ENCODE data around the gene RNF114. TPM values are rescaled to one million over a fixed set of nuclear protein-coding genes. Genes with fewer than 3 reads are reported as not detected.

Gene RNF114
- total and polyA plus RNA-seq, 5 donors from 2014 or later: 132 to 147 (median 146) TPM

DNA sequence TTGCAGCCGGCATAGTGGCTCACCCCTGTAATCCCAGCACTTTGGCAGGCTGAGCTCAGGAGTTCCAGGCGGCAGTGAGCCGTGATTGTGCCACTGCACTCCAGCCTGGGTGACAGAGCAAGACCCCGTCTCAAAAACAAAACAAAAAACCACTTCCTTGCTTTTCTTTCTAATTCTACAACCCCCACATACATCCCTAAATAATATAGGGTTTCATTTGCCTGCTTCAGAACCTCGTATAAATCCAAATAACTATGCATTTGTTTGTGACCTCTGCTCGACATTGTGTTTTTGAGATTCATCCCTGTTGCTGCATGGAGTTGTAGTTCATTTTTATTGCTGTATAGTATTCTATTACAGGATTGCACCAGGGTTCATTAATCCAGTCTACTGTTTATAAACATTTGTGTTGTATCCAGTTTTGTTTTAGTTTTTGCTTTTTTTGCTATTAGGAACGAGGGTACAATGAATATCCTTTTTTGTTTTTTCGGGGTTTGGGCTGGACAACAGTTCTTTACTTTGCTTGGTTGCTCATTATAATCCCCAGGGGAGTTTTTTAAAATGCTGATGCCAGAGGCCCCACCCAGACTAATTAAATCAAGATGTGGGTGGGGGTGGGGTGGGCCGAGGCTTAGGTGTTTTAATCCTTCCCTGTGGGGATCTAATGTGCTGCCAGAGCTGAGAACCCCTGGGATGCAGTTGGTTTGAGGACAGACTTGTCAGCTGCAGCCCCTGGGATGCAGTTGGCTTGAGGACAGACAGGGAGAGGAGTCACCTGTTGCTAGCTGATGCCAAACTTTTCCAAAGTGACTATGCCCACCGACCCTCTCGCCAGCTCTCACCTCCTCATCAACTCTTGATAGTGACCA, 44.2 kb downstream of the RNF114 start:
- Mint-ChIP-seq H3K4me3 (peak overlapping the region in 2 of 4 donors; percentile 2 to 51), H3K4me1 (peaks cover 0 to 35% (median 10%) of the 10 kb centered on the region in 4 donors), H3K27me3 (peaks cover 23% of the 10 kb centered on the region), H3K9me3 (no peaks in the 10 kb centered on the region), H3K27ac (peak overlapping the region in 2 of 3 donors; percentile 3 to 23), H3K36me3 (no peaks in the 10 kb centered on the region)
- no peak for ATAC-seq (ENCODE audit: low read depth in 2 of 2)
- no peak overlapping the region for H3K27ac ChIP-seq (ENCODE audit: insufficient read depth, low read length, poor library complexity, severe bottlenecking)
- H3K36me3 ChIP-seq (ENCODE audit: control insufficient read depth, insufficient read depth, low read length): no peaks in the 10 kb centered on the region
- no peaks in the 10 kb centered on the region for H3K27me3 ChIP-seq (ENCODE audit: control insufficient read depth, insufficient read depth, low read length)
- H3K4me3 ChIP-seq (ENCODE audit: low read depth, low read length): no peak overlapping the region
- no peak for DNase-seq
- peaks cover 24% of the 10 kb centered on the region for H3K4me1 ChIP-seq (ENCODE audit: control insufficient read depth, insufficient read depth, low read length, poor library complexity, severe bottlenecking)
- H3K9me3 ChIP-seq (ENCODE audit: control insufficient read depth in 2 of 2, low read length in 2 of 2): no peaks in the 10 kb centered on the region

DNA sequence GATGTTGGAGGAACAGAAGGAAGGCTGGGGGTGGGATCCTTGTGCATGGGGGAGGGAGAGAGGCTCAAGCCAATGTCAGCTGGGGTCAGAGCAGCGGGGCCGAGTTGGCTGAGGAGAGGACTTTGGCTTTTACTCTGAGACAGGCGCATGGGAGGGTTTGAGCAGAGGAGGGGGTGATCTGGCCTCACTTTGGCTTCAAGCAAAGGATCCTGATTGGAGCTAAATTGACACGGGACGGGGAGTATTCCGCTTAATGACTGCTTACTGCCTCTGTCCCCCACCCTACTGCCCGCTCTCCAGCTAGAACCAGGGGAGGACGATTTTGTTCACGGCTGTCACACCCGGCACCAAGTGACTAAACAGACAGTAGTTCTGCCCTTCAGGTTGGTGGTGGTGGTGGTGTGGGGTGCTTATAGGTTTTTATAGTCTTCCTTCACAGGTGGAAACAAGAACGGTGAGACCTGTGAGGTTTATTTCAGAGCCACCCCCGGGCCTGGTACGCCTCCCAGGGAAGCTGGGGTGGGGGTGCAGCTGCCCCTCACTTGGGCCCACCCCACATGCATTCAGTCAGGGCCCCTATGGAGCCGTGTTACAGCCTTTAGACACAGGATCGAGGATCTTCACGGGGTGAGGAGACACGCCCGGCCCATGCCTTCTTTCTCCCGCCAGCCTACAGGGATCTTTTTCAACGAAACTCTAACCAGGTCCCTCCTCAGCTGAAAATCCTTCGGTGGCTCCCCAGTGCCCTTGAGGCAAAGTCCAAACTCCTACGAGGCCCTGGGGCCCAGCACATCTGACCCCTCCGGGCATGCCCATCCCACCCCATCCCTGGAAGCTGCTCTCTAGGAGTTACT, 45.2 kb downstream of the RNF114 start:
- Mint-ChIP-seq H3K4me3 (peak overlapping the region; percentile 2 to 81 (median 54)), H3K27ac (peak overlapping the region in 1 of 3 donors; percentile 52), H3K27me3 (peaks cover 23% of the 10 kb centered on the region), H3K4me1 (peaks cover 0 to 35% (median 10%) of the 10 kb centered on the region in 4 donors), H3K9me3 (no peaks in the 10 kb centered on the region), H3K36me3 (no peaks in the 10 kb centered on the region)
- peaks cover 24% of the 10 kb centered on the region for H3K4me1 ChIP-seq (ENCODE audit: control insufficient read depth, insufficient read depth, low read length, poor library complexity, severe bottlenecking)
- DNase-seq (no peak), ATAC-seq (ENCODE audit: low read depth in 2 of 2) (no peak)
- no peak overlapping the region for H3K4me3 ChIP-seq (ENCODE audit: low read depth, low read length)
- H3K27me3 ChIP-seq (ENCODE audit: control insufficient read depth, insufficient read depth, low read length): no peaks in the 10 kb centered on the region
- no peak overlapping the region for H3K27ac ChIP-seq (ENCODE audit: insufficient read depth, low read length, poor library complexity, severe bottlenecking)
- no peaks in the 10 kb centered on the region for H3K36me3 ChIP-seq (ENCODE audit: control insufficient read depth, insufficient read depth, low read length)
- no peaks in the 10 kb centered on the region for H3K9me3 ChIP-seq (ENCODE audit: control insufficient read depth in 2 of 2, low read length in 2 of 2)

DNA sequence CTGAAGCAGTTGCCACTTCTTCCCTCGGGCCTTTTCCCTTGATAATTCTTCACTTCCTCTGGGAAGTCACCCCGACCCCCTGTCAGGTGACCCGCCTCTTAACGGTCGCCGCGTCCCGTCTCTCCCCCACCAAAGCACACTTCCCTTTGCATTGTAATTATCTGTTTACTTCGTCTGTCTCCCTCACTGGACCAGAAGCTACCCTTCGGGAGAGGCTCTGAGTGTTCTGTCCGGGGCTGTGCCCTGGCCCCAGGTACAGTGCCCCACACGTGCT, 45.8 kb downstream of the RNF114 start:
- peak overlapping the region in 1 of 3 donors; percentile 52 for H3K27ac Mint-ChIP-seq
- H3K27me3 ChIP-seq (ENCODE audit: control insufficient read depth, insufficient read depth, low read length): no peaks in the 10 kb centered on the region
- DNase-seq: no peak
- no peak for ATAC-seq (ENCODE audit: low read depth in 2 of 2)
- no peak overlapping the region for H3K4me3 ChIP-seq (ENCODE audit: low read depth, low read length)
- H3K36me3 Mint-ChIP-seq: no peaks in the 10 kb centered on the region
- H3K36me3 ChIP-seq (ENCODE audit: control insufficient read depth, insufficient read depth, low read length): no peaks in the 10 kb centered on the region
- no peak overlapping the region for H3K27ac ChIP-seq (ENCODE audit: insufficient read depth, low read length, poor library complexity, severe bottlenecking)
- H3K4me1 Mint-ChIP-seq: peaks cover 0 to 35% (median 10%) of the 10 kb centered on the region in 4 donors
- no peaks in the 10 kb centered on the region for H3K9me3 ChIP-seq (ENCODE audit: control insufficient read depth in 2 of 2, low read length in 2 of 2)
- H3K9me3 Mint-ChIP-seq: no peaks in the 10 kb centered on the region
- H3K27me3 Mint-ChIP-seq: peaks cover 23% of the 10 kb centered on the region
- peaks cover 24% of the 10 kb centered on the region for H3K4me1 ChIP-seq (ENCODE audit: control insufficient read depth, insufficient read depth, low read length, poor library complexity, severe bottlenecking)
- peak overlapping the region in 3 of 4 donors; percentile 2 to 81 (median 62) for H3K4me3 Mint-ChIP-seq

DNA sequence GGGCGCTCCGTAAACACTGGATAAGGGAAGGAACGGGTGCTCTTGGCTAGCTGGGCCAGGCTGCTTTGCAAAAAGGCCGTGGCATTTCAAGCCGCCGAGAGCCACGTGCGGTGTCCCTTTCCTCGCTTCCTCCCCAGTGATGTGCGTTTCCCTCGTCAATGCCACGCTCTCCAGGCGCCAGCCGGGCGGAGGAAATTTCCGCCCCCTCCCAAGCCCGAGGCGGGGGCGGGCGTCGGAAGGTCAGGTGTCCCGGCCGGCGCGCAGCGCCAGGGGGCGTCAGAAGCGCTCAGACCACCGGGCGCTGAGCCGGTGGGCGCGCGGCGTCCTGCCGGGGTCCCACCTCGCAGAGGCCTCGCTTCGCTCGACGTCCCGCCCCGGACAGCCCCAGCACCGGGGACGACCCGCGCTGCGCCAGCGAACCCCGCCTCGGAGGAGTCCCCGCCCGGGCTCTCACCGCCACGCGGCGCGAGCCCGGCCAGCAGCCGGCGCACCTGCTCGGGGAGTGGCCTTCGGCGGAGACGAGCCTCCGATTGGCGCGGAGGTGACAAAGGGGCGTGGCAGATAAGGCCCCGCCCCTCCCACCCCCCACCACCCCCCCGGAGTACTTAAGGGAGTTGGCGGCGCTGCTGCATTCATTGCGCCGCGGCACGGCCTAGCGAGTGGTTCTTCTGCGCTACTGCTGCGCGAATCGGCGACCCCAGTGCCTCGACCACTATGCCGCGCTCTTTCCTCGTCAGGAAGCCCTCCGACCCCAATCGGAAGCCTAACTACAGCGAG, 46.3 kb downstream of the RNF114 start, which contains the start of gene SNAI1:
SNAI1 (plus strand) TSS at position 635 of the 777 bp plus-strand sequence; CDS start at position 715, 80 bp downstream.
- Histone ChIP-seq H3K27me3 (ENCODE audit: control insufficient read depth, insufficient read depth, low read length) (no peaks in the 10 kb centered on the region), H3K4me1 (ENCODE audit: control insufficient read depth, insufficient read depth, low read length, poor library complexity, severe bottlenecking) (peaks cover 24% of the 10 kb centered on the region), H3K36me3 (ENCODE audit: control insufficient read depth, insufficient read depth, low read length) (no peaks in the 10 kb centered on the region), H3K4me3 (ENCODE audit: low read depth, low read length) (no peak within 1 kb of the TSS), H3K27ac (ENCODE audit: insufficient read depth, low read length, poor library complexity, severe bottlenecking) (no peak within 1 kb of the TSS), H3K9me3 (ENCODE audit: control insufficient read depth in 2 of 2, low read length in 2 of 2) (no peaks in the 10 kb centered on the region)
- peak within 1 kb of the TSS; percentile 25 to 81 (median 76) for H3K4me3 Mint-ChIP-seq
- H3K27ac Mint-ChIP-seq: peak within 1 kb of the TSS; percentile 52 to 83 (median 81)
- DNase-seq: peak; percentile 77 to 88 (median 81)
- no peaks in the 10 kb centered on the region for H3K36me3 Mint-ChIP-seq
- peaks cover 23% of the 10 kb centered on the region for H3K27me3 Mint-ChIP-seq
- peaks cover 0 to 35% (median 10%) of the 10 kb centered on the region in 4 donors for H3K4me1 Mint-ChIP-seq
- no peaks in the 10 kb centered on the region for H3K9me3 Mint-ChIP-seq
- peak; percentile 92 to 93 for ATAC-seq (ENCODE audit: low read depth in 2 of 2)

DNA sequence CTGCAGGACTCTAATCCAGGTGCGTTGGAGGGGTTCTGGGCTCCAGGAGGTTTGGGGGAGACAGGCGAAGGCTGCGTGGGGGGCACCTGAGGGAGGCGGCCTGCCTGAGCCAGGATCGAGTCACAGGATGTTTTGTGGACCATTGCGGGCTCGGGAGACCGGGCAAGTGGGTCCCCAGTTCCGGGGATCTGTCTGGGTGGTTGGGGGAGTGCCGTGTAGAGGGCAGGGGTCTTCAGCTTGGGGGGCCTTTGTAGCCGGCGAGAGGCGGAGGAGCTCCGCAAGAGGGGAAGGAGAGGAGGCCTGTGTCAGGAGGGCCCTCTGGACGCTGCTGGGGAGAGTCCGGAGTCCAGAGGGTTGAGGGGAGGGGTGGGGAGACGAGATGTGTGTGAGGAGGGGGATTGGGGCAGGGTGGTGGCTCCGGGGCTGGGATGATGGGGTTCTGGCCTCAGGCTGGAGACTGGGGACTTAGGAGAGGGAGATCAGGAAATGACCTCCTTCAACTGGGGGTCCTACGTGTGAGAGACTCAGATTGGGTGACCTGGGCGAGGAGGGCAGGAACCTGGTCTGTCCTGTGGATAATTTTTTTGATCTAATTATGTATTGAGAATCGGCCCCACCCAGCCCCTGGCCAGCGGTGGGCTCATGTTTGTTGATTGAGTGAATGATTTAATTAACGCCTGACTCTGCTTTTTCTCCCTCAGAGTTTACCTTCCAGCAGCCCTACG, 47.1 kb downstream of the RNF114 start:
- no peak for DNase-seq
- H3K4me3 Mint-ChIP-seq: peak overlapping the region in 3 of 4 donors; percentile 70 to 75 (median 71)
- no peak overlapping the region for H3K27ac ChIP-seq (ENCODE audit: insufficient read depth, low read length, poor library complexity, severe bottlenecking)

DNA sequence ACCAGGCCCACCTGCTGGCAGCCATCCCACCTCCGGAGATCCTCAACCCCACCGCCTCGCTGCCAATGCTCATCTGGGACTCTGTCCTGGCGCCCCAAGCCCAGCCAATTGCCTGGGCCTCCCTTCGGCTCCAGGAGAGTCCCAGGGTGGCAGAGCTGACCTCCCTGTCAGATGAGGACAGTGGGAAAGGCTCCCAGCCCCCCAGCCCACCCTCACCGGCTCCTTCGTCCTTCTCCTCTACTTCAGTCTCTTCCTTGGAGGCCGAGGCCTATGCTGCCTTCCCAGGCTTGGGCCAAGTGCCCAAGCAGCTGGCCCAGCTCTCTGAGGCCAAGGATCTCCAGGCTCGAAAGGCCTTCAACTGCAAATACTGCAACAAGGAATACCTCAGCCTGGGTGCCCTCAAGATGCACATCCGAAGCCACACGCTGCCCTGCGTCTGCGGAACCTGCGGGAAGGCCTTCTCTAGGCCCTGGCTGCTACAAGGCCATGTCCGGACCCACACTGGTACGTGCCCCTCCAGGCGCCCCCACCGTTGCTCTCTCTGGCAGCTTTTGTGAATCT, 47.7 kb downstream of the RNF114 start:
- Mint-ChIP-seq H3K27ac (peak overlapping the region in 1 of 3 donors; percentile 81), H3K27me3 (peaks cover 23% of the 10 kb centered on the region), H3K36me3 (no peaks in the 10 kb centered on the region), H3K9me3 (no peaks in the 10 kb centered on the region), H3K4me1 (peaks cover 0 to 35% (median 10%) of the 10 kb centered on the region in 4 donors), H3K4me3 (peak overlapping the region in 3 of 4 donors; percentile 25 to 77 (median 70))
- no peak for DNase-seq
- Histone ChIP-seq H3K4me3 (ENCODE audit: low read depth, low read length) (no peak overlapping the region), H3K36me3 (ENCODE audit: control insufficient read depth, insufficient read depth, low read length) (no peaks in the 10 kb centered on the region), H3K27me3 (ENCODE audit: control insufficient read depth, insufficient read depth, low read length) (no peaks in the 10 kb centered on the region), H3K4me1 (ENCODE audit: control insufficient read depth, insufficient read depth, low read length, poor library complexity, severe bottlenecking) (peaks cover 19% of the 10 kb centered on the region), H3K9me3 (ENCODE audit: control insufficient read depth in 2 of 2, low read length in 2 of 2) (no peaks in the 10 kb centered on the region), H3K27ac (ENCODE audit: insufficient read depth, low read length, poor library complexity, severe bottlenecking) (no peak overlapping the region)
- ATAC-seq (ENCODE audit: low read depth in 2 of 2): no peak

More for the DNA sequence above, 47.1 kb downstream of the RNF114 start:
- Histone ChIP-seq H3K27me3 (ENCODE audit: control insufficient read depth, insufficient read depth, low read length) (no peaks in the 10 kb centered on the region), H3K36me3 (ENCODE audit: control insufficient read depth, insufficient read depth, low read length) (no peaks in the 10 kb centered on the region), H3K4me3 (ENCODE audit: low read depth, low read length) (no peak overlapping the region), H3K4me1 (ENCODE audit: control insufficient read depth, insufficient read depth, low read length, poor library complexity, severe bottlenecking) (peaks cover 24% of the 10 kb centered on the region), H3K9me3 (ENCODE audit: control insufficient read depth in 2 of 2, low read length in 2 of 2) (no peaks in the 10 kb centered on the region)
- ATAC-seq (ENCODE audit: low read depth in 2 of 2): peak in 1 of 2 donors; percentile 2
- peaks cover 0 to 35% (median 10%) of the 10 kb centered on the region in 4 donors for H3K4me1 Mint-ChIP-seq
- H3K27ac Mint-ChIP-seq: peak overlapping the region; percentile 51 to 83 (median 81)
- no peaks in the 10 kb centered on the region for H3K9me3 Mint-ChIP-seq
- H3K27me3 Mint-ChIP-seq: peaks cover 23% of the 10 kb centered on the region
- H3K36me3 Mint-ChIP-seq: no peaks in the 10 kb centered on the region
